Stimulated activated CD4-positive, alpha-beta T cell treated with anti-CD3 and anti-CD28 coated beads, Interleukin-1b, Interleukin-23, amount 100 ng/mL, for 1 hour (primary cell): ENCODE results near the gene BCAS3.
"Not testable (repeated sequence)": the region's sequence is repeated elsewhere in the genome, so short reads cannot be mapped to it uniquely, and the experiment has no call there.

Source experiments
- DNase-seq, 2 donors: peaks; one replicate each; pipeline ENCODE4 v3.0.0-alpha.2; 2020; ENCODE audit warnings: low read depth in 2 of 2

Gene BCAS3

DNA sequence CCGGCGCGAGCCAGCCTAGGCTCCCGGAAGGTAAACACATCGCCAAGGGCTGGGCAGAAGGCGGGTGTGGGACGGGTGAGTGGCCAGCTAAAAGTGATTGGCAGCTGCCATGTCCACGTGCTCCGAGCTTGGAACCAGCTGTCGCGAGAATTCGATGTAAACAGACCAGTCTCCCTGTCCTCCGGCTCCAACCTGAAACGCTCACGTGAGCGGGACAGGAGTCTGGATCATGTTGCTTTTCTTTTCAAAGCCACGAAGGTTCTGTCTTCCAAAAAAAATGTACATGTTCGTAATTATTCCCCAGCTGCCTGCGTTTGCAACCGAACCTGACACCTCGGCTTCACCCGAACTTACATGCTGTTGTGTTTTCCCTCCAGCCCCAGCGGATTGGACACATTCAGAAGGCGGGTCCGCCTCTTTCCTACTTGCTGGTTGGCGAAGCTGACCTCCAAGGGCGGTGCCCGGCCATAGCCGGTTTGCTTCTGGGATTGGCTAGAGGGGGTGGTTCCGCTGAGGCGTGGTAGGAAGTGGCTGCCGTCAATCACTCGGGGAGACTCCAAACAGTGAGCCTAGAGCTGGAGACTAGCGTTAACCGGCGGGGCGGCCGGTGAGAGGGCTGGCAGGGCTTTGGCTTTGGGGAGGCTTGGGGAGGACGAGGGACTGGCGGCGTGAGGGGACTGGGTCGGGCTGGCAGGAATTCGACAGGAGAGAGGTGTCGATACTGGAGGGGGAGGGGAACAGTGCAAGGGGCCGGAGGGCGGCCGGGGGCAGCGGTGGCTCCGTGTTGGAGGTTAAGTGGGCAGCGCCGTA is at the start of gene BCAS3:
BCAS3 (plus strand) TSS at position 544 of the 810 bp plus-strand sequence.
- peak; percentile 82 to 87 for DNase-seq

GRCh38 chr17:60628252-60628889 is 49.3 kb upstream of the BCAS3 start:
- no peak for DNase-seq

GRCh38 chr17:60629120-60629519 is 48.5 kb upstream of the BCAS3 start:
- no peak for DNase-seq

DNA sequence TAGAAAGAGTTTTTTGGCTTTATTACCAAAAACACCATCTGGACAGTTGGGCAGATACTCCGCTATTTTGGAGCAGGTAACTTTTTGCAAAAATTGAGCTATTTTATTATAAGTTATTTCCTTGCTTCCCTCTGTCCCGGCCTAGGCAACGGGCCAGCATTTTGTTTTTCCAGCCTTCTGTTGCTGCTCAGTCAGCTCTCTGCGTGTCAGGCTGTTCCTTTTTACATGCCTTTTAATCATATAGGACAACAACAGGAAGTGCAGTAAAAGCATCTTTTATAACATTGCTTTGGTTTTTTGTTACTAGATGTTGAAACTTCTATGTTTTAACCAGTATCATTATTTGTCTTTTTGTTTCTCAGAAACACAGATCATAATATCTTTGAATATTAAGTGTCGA is 47.3 kb upstream of the BCAS3 start:
- no peak for DNase-seq

DNA sequence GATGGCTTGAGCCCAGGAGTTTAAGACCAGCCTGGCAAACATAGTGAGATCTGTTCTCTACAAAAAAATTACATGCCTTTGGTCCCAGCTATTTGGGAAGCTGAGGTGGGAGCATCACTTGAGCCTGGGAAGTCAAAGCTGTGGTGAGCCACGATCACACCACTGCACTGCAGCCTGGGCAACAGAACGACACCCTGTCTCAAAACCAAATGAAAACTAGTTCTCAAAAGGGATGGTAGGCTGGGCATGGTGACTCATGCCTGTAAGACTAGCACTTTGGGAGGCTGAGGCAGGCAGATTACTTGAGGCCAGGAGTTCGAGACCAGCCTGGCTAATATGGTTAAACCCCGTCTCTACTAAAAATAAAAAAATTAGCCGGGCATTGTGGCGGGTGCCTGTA is 46.5 kb upstream of the BCAS3 start:
- DNase-seq: no peak

- no peak for DNase-seq
Observed at GRCh38 chr17:60637683-60638082, 40.0 kb upstream of the BCAS3 start.

GRCh38 chr17:60639019-60639330 is 38.7 kb upstream of the BCAS3 start:
- DNase-seq: no peak

DNA sequence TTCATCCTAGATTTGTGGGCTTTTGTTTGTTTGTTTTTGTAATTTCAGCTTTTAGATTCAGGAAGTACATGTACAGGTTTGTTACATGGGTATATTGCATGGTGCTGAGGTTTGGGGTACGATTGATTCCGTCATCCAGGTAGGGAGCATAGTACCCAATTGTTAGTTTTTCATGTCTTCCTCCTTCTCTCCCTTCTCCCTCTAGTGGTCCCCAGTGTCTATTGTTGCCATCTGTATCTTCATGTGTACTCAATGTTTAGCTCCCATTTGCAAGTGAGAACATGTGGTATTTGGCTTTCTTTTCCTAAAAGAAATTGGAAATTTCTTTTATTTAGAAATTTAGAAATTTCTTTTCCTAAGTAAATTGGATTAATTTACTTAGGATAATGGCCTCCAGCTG is 37.1 kb upstream of the BCAS3 start:
- DNase-seq: no peak

- DNase-seq: no peak
Observed at GRCh38 chr17:60641126-60641525, 36.5 kb upstream of the BCAS3 start.

GRCh38 chr17:60641810-60642220 is 35.8 kb upstream of the BCAS3 start:
- peak in 1 of 2 donors; percentile 2 for DNase-seq

- DNase-seq: no peak
Observed at GRCh38 chr17:60645918-60646523, 31.6 kb upstream of the BCAS3 start.

DNA sequence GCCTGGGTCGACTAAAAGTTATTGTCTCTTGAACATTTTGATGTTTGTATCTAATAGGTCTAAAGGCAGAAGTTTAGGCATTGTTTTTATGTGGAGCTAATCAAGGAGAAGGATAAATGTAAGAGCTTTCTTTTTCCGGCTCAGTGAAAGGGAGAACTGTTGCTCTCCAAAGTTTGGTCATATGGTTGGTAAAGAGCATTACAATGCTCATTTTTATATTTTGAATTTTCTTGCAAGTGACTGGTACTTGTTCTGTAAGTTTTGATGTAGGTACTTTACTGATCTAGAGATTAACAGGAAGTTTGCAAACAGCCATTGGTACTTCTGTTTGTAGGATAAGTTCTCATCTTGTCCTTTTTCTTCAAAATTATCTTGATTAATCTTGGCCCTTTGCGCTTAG is 30.9 kb upstream of the BCAS3 start:
- no peak for DNase-seq

DNA sequence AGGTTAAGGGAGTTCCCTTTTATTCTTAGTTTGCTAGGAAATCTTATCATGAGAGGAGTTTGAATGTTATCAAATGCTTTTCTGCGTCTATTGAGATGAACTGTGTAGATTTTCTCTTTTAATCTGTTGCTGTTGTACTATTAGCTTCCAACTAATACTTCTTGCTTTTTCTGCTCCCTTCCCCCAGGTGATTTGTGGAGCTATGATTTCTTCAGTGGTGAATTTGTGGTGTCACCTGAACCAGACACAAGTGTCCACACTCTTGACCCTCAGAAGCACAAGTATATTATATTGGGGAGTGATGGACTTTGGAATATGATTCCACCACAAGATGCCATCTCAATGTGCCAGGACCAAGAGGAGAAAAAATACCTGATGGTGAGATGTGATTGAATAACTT is 29.9 kb upstream of the BCAS3 start:
- DNase-seq: no peak

DNA sequence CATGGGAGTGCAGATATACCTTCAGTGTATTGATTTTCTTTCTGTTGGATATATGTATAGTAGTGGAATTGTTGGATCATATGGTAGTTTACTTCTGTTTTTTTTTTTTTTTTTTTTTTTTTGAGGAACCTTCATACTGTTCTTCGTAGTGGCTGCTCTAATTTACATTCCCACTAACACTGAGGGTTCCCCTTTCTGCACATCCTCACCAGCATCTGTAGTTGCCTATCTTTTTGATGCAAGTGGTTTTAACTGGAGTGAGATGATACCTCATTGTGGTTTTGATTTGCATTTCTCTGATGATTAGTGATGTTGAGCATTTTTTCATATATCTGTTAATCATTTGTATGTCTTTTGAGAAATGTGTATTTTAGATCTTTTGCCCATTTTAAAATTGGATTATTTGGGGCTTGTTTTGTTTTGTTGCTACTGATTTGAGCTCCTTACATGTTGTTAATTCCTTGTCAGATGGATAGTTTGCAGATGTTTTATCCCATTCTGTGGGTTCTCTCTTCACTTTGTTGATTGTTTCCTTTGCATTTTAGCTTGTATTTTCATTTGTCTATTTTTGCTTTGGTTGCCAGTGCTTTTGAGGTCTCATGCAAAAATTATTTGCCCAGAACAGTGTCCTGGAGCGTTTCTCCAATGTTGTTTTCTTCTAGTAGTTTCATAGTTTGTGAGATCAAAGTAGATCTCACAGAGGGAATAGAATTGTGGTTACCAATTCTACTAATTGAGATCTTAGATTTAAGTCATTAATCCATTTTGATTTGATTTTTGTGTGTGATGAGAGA is 25.0 kb upstream of the BCAS3 start:
- DNase-seq: no peak

- no peak for DNase-seq
Observed at GRCh38 chr17:60653569-60653968, 24.1 kb upstream of the BCAS3 start.

- no peak for DNase-seq
Observed at GRCh38 chr17:60656499-60656898, 21.2 kb upstream of the BCAS3 start.

GRCh38 chr17:60659156-60659555 is 18.5 kb upstream of the BCAS3 start:
- DNase-seq: no peak

DNA sequence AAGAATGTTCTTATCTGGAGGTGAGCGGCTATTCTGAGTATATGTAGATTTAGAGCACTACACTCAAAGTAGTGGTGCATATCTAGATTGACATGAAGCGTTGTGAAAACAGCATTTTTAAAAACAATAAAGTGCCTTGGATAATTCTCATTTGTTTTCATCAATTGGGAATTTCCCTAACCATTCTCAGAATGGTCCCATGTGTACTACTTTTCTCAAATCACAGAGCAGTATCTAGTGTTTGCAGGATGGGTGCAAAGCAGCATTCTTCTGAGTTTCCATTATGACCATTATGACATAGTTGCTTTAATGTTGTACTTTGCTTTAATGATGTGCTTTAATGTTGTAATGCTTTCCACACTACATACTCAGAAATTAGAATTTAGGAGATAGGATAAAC is 16.2 kb upstream of the BCAS3 start:
- no peak for DNase-seq

DNA sequence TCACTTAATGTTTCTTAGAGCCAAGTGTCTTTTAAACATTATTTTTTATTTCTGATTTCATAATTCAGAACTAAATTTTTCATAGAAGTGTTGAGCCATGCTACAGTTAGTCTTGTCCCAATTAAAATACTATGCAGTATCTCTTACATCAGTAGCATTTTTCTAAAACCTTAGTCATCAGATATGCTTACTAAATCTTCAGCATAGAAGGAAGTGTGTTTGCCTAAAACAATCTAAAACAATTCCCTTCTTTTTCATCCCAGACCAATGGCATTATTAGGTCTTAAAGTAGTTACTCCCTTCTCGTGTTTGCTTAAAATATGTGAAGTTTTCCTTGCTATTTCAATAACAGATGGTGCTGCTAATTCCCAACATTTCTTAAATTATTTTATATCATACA is 13.6 kb upstream of the BCAS3 start:
- DNase-seq: no peak

DNA sequence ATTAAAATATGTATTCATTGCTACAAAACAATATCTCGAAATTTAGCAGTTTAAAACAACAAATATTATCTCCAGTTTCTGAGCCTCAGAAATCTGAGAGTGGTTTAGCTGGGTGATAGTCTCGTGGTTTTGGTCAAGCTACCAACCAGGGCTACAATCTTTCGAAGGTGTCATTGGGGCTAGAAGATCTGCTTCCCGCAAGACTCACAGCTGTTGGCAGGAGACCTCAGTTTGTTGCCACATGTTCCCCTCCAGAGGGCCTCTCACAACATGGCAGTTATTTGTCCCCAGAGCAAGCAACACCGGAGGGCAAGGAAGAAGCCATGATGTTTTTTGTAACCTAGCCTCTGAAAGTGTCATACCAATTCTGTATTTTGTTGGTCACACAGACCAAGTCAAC is 12.0 kb upstream of the BCAS3 start:
- DNase-seq: no peak

DNA sequence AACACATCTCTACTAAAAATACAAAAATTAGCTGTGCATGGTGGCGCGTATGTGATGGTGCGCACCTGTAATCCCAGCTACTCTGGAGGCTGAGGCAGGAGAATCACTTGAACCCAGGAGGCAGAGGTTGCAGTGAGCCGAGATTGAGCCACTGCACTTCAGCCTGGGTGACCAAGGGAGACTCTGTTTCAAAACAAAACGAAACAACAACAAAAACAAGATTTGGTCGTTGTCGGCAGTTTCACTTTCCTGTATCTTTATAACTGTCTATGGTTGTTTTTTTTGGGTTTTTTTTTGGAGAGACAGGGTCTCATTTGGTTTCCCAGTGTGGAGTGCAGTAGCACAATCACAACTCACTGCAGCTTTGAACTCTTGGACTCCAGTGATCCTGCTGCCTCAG is 8.9 kb upstream of the BCAS3 start:
- DNase-seq: not testable (repeated sequence)

GRCh38 chr17:60671482-60671881 is 6.2 kb upstream of the BCAS3 start:
- DNase-seq: no peak
